GM21737 (cell line): ENCODE data around the gene GAS5.
A peak's percentile ranks its signal among the peaks of the same experiment; 100 is the strongest.
"Not testable (repeated sequence)": the region's sequence is repeated elsewhere in the genome, so short reads cannot be mapped to it uniquely, and the experiment has no call there.

Experiments
- ATAC-seq: cut with Tn5 transposase; IDR thresholded peaks from one replicate; pipeline ENCODE4 v1.9.1; 2021; ENCODE audit warnings: mild to moderate bottlenecking, moderate library complexity; ENCODE audit not compliant: unreplicated experiment

GAS5 gene

GRCh38 chr1:173867753-173868265 is at the start of gene GAS5:
GAS5 (minus strand) TSS chr1:173867989.
- peak; percentile 67 for ATAC-seq

DNA sequence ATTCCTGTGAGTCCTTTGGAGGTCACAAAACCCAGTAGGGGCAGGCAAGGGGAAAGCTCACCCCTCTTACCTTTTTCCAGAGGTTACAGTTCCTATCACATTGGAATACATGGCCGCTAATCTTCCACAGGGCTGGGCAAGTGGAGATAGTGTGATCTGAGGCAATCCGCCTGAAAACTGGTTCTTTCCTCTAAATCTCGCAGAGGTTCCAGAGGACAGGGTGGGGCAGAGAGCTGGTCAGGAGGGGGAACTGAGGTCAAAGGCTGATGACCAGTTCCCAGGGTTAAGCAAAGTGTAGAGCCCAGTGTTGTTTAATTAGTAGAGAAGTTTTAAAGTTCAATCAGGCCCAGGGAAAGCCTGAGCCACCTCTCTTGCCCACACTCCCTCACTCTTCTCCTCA is 49.4 kb upstream of the GAS5 start, which contains the start of gene SERPINC1:
Gene SERPINC1 (minus strand): TSS at position 179 of the 400 bp plus-strand sequence. CDS start 68 bp downstream, at position 111.
- no peak for ATAC-seq

- no peak for ATAC-seq
Measured at GRCh38 chr1:173916667-173917066, 48.9 kb upstream of the GAS5 start.

GRCh38 chr1:173915596-173915995 is 47.8 kb upstream of the GAS5 start:
- ATAC-seq, result no peak

- no peak for ATAC-seq
Measured at GRCh38 chr1:173914366-173914871, 46.6 kb upstream of the GAS5 start.

DNA sequence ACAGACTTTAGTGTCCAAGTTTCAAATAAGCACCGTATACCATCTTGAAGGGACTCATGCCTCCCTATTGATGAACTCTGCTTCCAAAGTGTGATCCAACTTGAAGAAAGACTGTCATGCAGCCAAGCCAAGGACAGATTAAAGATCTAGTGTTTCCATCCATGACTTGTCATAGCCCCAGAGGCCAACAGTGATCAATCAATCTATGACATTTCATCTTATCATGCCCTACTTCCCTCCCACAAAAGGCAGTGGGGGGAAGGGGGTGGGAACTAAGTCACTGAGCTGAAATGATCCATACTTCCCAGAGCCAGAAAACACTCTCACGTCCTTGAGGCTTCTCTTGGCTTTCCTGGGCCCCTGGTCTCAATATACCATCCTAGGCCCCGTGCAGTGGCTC is 45.3 kb upstream of the GAS5 start:
- no peak for ATAC-seq

DNA sequence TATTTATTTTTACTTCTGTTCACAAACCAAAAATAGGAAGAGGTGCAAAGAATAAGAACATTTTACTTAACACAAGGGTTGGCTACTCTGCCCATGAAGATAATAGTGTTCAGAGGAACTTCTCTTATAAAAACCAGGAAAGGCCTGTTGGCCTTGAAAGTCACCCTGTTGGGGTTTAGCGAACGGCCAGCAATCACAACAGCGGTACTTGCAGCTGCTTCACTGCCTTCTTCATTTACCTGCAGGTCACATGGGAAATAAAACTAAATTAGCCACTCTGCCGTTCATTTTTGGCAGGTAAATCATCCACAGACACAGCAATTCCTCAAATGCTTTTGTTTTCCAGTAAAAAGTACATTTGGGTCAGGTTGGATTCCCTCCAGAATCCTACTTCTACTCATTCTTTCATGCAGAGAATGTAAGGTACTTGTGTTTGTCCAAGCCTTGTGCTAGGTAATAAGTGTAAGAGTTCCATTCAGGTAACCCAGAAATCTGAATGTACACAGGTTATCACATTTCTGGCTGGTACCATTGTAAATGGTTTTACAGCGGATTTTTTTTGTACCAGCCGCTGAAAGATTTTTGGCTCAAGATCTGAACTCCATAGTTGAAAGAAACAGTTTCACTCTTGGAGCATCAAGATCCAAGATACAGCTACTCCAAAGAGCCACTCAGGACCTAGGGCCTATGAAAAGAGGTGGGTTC is 36.2 kb upstream of the GAS5 start:
- no peak for ATAC-seq

GRCh38 chr1:173900992-173901391 is 33.2 kb upstream of the GAS5 start:
- no peak for ATAC-seq

DNA sequence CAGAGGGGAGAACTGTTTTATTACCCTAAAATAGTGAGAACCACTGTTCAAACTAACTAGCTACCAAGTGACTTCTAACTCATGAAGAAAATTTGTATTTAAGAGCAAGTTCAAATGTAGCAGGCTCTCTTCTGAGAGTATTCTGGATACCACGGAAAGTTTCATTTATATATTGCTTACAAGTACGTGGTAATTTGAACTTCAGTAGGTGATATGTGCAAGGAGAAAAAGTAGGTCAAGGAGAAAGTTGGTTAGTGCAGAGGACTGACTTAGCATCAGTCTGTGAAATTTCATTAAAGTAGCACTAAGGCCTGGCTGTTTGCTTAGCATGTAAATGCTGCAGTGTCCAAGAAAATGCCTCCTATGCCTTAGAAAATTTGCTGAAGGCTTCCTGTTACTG is 32.6 kb upstream of the GAS5 start:
- no peak for ATAC-seq

GRCh38 chr1:173894189-173894588 is 26.4 kb upstream of the GAS5 start:
- no peak for ATAC-seq

- ATAC-seq, result no peak
Measured at GRCh38 chr1:173893611-173894010, 25.8 kb upstream of the GAS5 start.

GRCh38 chr1:173889885-173890284 is 22.1 kb upstream of the GAS5 start:
- no peak for ATAC-seq

- no peak for ATAC-seq
Measured at GRCh38 chr1:173888749-173889148, 21.0 kb upstream of the GAS5 start.

GRCh38 chr1:173887627-173888026 is 19.8 kb upstream of the GAS5 start:
- ATAC-seq, result no peak

GRCh38 chr1:173886746-173887611 is 19.2 kb upstream of the GAS5 start:
- ATAC-seq, result no peak

- no peak for ATAC-seq
Measured at GRCh38 chr1:173884701-173885100, 16.9 kb upstream of the GAS5 start.

DNA sequence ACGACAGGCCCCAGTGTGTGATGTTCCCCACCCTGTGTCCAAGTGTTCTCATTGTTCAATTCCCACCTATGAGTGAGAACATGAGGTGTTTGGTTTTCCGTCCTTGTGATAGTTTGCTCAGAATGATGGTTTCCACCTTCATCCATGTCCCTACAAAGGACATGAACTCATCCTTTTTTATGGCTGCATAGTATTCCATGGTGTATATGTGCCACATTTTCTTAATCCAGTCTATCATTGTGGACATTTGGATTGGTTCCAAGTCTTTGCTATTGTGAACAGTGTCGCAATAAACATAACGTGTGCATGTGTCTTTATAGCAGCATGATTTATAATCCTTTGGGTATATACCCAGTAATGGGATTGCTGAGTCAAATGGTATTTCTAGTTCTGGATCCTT is 13.3 kb upstream of the GAS5 start:
- ATAC-seq, result not testable (repeated sequence)

DNA sequence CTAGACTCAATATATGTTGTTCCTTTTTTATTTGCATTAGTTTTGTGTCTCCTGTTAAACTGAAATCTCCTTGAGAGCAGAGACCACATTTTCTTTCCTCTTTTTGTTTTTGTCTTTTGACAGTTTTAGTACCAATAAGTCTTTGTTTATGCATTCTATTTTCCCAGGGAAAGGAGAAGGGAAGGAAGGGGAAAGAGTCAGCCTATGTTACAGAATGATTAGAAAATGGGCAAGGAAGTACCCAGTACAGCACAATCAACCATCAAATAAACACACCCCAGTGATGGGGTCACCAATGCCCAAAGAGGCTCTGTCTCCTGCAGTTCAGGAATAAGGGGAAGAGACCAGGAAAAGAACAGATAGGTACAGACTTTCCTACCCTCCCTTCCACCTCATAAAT is 10.5 kb upstream of the GAS5 start:
- ATAC-seq, result no peak

GRCh38 chr1:173876732-173877131 is 8.9 kb upstream of the GAS5 start:
- no peak for ATAC-seq

DNA sequence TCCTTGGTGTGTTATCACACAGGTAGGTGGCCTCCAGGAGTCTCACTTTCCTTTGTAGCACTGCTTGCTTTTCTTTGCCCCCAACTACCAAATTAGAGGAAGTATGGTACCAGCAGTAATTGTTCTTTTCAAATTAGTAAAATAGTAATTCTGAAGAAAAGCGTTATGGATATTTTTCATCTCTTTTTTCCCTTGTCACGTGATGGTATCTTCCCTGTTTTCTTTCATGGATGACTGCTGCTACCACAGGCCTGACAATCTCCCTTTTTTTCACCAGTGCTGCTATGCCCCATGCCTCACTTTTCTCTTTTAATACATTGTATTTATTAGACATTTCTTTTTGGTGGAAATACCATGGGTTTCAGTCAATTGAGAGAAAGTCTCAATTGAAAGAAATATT is 3.7 kb upstream of the GAS5 start:
- no peak for ATAC-seq

GRCh38 chr1:173871091-173871490 is 3.3 kb upstream of the GAS5 start:
- ATAC-seq, result no peak
